Measurements from ENCODE around the gene GP5. TPM values are rescaled to one million over a fixed set of nuclear protein-coding genes. Genes with fewer than 3 reads are reported as not detected.

Gene GP5
- total RNA-seq, 2 donors from 2014 or later: 0.14 TPM; not detected in 1

GRCh38 chr3:194425399-194425798 lies 26.3 kb upstream of the GP5 start:
- H3K4me3 ChIP-seq: no peak overlapping the region
- H3K27me3 ChIP-seq (replicated peaks; ENCODE audit: insufficient read depth): no peaks in the 10 kb centered on the region
- peaks cover 36% of the 10 kb centered on the region for H3K36me3 ChIP-seq
- ATAC-seq (ENCODE audit: insufficient number of reproducible peaks, low FRiP score, low read depth) (no peak), DNase-seq (ENCODE audit: low spot score) (no peak)
- TF ChIP-seq, protein P1, sequence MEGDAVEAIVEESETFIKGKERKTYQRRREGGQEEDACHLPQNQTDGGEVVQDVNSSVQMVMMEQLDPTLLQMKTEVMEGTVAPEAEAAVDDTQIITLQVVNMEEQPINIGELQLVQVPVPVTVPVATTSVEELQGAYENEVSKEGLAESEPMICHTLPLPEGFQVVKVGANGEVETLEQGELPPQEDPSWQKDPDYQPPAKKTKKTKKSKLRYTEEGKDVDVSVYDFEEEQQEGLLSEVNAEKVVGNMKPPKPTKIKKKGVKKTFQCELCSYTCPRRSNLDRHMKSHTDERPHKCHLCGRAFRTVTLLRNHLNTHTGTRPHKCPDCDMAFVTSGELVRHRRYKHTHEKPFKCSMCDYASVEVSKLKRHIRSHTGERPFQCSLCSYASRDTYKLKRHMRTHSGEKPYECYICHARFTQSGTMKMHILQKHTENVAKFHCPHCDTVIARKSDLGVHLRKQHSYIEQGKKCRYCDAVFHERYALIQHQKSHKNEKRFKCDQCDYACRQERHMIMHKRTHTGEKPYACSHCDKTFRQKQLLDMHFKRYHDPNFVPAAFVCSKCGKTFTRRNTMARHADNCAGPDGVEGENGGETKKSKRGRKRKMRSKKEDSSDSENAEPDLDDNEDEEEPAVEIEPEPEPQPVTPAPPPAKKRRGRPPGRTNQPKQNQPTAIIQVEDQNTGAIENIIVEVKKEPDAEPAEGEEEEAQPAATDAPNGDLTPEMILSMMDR (IDR thresholded peaks at IDR 0.05): no peak
- H3K4me1 ChIP-seq (ENCODE audit: control insufficient read depth in 1 of 2, low read depth in 2 of 2): no peaks in the 10 kb centered on the region
- no peak overlapping the region for H3K27ac ChIP-seq
- no peaks in the 10 kb centered on the region for H3K9me3 ChIP-seq

- no peaks in the 10 kb centered on the region for H3K4me1 ChIP-seq (ENCODE audit: control insufficient read depth in 1 of 2, low read depth in 2 of 2)
- TF ChIP-seq, protein P1 (IDR thresholded peaks at IDR 0.05): no peak
Observed at GRCh38 chr3:194424953-194425352, 25.9 kb upstream of the GP5 start.

GRCh38 chr3:194424373-194424772 lies 25.3 kb upstream of the GP5 start:
- TF ChIP-seq, protein P1 (IDR thresholded peaks at IDR 0.05): no peak
- no peak for DNase-seq (ENCODE audit: low spot score)
- Histone ChIP-seq H3K9me3 (no peaks in the 10 kb centered on the region), H3K4me3 (no peak overlapping the region), H3K36me3 (peaks cover 31% of the 10 kb centered on the region), H3K27me3 (replicated peaks; ENCODE audit: insufficient read depth) (no peaks in the 10 kb centered on the region), H3K27ac (no peak overlapping the region), H3K4me1 (ENCODE audit: control insufficient read depth in 1 of 2, low read depth in 2 of 2) (no peaks in the 10 kb centered on the region)
- no peak for ATAC-seq (ENCODE audit: insufficient number of reproducible peaks, low FRiP score, low read depth)

More at GRCh38 chr3:194424953-194425352, 25.9 kb upstream of the GP5 start:
- Histone ChIP-seq H3K36me3 (peaks cover 36% of the 10 kb centered on the region), H3K4me3 (no peak overlapping the region), H3K27ac (no peak overlapping the region), H3K9me3 (no peaks in the 10 kb centered on the region), H3K27me3 (replicated peaks; ENCODE audit: insufficient read depth) (no peaks in the 10 kb centered on the region)
- DNase-seq (ENCODE audit: low spot score) (no peak), ATAC-seq (ENCODE audit: insufficient number of reproducible peaks, low FRiP score, low read depth) (no peak)

GRCh38 chr3:194423317-194423716 lies 24.3 kb upstream of the GP5 start:
- DNase-seq (ENCODE audit: low spot score): no peak
- Histone ChIP-seq H3K36me3 (peaks cover 26% of the 10 kb centered on the region), H3K27me3 (replicated peaks; ENCODE audit: insufficient read depth) (no peaks in the 10 kb centered on the region), H3K4me3 (no peak overlapping the region), H3K27ac (no peak overlapping the region), H3K4me1 (ENCODE audit: control insufficient read depth in 1 of 2, low read depth in 2 of 2) (no peaks in the 10 kb centered on the region), H3K9me3 (no peaks in the 10 kb centered on the region)
- TF ChIP-seq, protein P1 (IDR thresholded peaks at IDR 0.05): no peak
- no peak for ATAC-seq (ENCODE audit: insufficient number of reproducible peaks, low FRiP score, low read depth)

DNA sequence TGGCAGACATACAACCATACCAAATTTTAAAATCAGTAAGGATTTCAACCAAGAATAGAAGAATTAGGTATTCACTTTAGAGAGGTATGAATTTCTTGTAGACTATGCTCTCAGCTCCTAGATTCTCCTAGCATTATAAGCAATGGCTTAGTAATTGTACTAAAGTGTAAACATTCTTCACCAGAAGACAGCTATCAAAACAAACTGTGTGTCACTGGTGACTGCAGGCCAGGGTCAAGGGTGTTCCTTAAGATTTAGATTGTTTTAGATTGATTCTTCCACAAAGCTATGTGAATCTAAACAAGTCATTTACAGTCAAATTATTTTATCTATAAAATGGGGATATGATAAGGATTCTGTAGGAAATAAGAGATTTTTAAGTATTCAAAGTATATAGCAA lies 23.1 kb upstream of the GP5 start:
- no peak for ATAC-seq (ENCODE audit: insufficient number of reproducible peaks, low FRiP score, low read depth)
- no peaks in the 10 kb centered on the region for H3K9me3 ChIP-seq
- H3K27me3 ChIP-seq (replicated peaks; ENCODE audit: insufficient read depth): no peaks in the 10 kb centered on the region
- H3K4me1 ChIP-seq (ENCODE audit: control insufficient read depth in 1 of 2, low read depth in 2 of 2): no peaks in the 10 kb centered on the region
- no peak for DNase-seq (ENCODE audit: low spot score)
- no peak overlapping the region for H3K27ac ChIP-seq
- no peak overlapping the region for H3K4me3 ChIP-seq
- TF ChIP-seq, protein P1 (IDR thresholded peaks at IDR 0.05): no peak
- H3K36me3 ChIP-seq: peaks cover 23% of the 10 kb centered on the region

Measured in thoracic aorta (tissue), 2 donors.